ENCODE results near the gene FGGY.

Gene FGGY

GRCh38 chr1:59262631-59263030 is 34.3 kb upstream of the FGGY start:
- DNase-seq (ENCODE audit: low read depth, low spot score), result no peak
- TF ChIP-seq CTCF (IDR thresholded peaks at IDR 0.05; ENCODE audit: insufficient read depth, low read length, missing control alignments), result no peak
- no peak overlapping the region for H3K4me3 ChIP-seq (ENCODE audit: low read depth, low read length)
- CTCF ChIA-PET, result no interaction called here
- POLR2A ChIA-PET, result no interaction called here

- no peak for TF ChIP-seq CTCF (IDR thresholded peaks at IDR 0.05; ENCODE audit: insufficient read depth, low read length, missing control alignments)
- no peak overlapping the region for H3K4me3 ChIP-seq (ENCODE audit: low read depth, low read length)
- POLR2A ChIA-PET, result no interaction called here
- DNase-seq (ENCODE audit: low read depth, low spot score), result peak; percentile 5
- CTCF ChIA-PET, result no interaction called here
Measured at GRCh38 chr1:59263111-59263510, 33.8 kb upstream of the FGGY start.

- CTCF ChIA-PET, result interaction anchor here (0.9 kb wide), 1 partner anchor 12 kb away, joined by 4 read pairs; no protein-coding TSS in a partner anchor
- no peak for DNase-seq (ENCODE audit: low read depth, low spot score)
Measured at GRCh38 chr1:59265622-59266021, 31.3 kb upstream of the FGGY start.

GRCh38 chr1:59266180-59266926 is 30.5 kb upstream of the FGGY start:
- ChIA-PET POLR2A (interaction anchor here (0.6 kb wide), 1 partner anchor 455 kb away, joined by 4 read pairs; no protein-coding TSS in a partner anchor), CTCF (no interaction called here)
- no peak for TF ChIP-seq CTCF (IDR thresholded peaks at IDR 0.05; ENCODE audit: insufficient read depth, low read length, missing control alignments)
- DNase-seq (ENCODE audit: low read depth, low spot score), result no peak
- H3K4me3 ChIP-seq (ENCODE audit: low read depth, low read length), result no peak overlapping the region

More at GRCh38 chr1:59265622-59266021, 31.3 kb upstream of the FGGY start:
- no peak for TF ChIP-seq CTCF (IDR thresholded peaks at IDR 0.05; ENCODE audit: insufficient read depth, low read length, missing control alignments)
- POLR2A ChIA-PET, result no interaction called here
- no peak overlapping the region for H3K4me3 ChIP-seq (ENCODE audit: low read depth, low read length)

GRCh38 chr1:59266927-59267293 is 30.0 kb upstream of the FGGY start:
- DNase-seq (ENCODE audit: low read depth, low spot score), result no peak
- CTCF ChIA-PET, result no interaction called here
- POLR2A ChIA-PET, result interaction anchor here (0.6 kb wide), 1 partner anchor 455 kb away, joined by 4 read pairs; no protein-coding TSS in a partner anchor
- no peak overlapping the region for H3K4me3 ChIP-seq (ENCODE audit: low read depth, low read length)
- no peak for TF ChIP-seq CTCF (IDR thresholded peaks at IDR 0.05; ENCODE audit: insufficient read depth, low read length, missing control alignments)

GRCh38 chr1:59268406-59268805 is 28.5 kb upstream of the FGGY start:
- no peak overlapping the region for H3K4me3 ChIP-seq (ENCODE audit: low read depth, low read length)
- CTCF ChIA-PET, result no interaction called here
- TF ChIP-seq CTCF (IDR thresholded peaks at IDR 0.05; ENCODE audit: insufficient read depth, low read length, missing control alignments), result no peak
- no peak for DNase-seq (ENCODE audit: low read depth, low spot score)
- POLR2A ChIA-PET, result no interaction called here

Measured in AG04449 (cell line).